Ecto neural progenitor cell (in vitro differentiated cells): Measurements from ENCODE around the gene ZFYVE19.

ENCODE experiments used
- DNase-seq: peaks from one replicate; pipeline ENCODE4 v3.0.0-alpha.2; 2018; ENCODE audit warnings: low spot score

ZFYVE19 gene, protein sequence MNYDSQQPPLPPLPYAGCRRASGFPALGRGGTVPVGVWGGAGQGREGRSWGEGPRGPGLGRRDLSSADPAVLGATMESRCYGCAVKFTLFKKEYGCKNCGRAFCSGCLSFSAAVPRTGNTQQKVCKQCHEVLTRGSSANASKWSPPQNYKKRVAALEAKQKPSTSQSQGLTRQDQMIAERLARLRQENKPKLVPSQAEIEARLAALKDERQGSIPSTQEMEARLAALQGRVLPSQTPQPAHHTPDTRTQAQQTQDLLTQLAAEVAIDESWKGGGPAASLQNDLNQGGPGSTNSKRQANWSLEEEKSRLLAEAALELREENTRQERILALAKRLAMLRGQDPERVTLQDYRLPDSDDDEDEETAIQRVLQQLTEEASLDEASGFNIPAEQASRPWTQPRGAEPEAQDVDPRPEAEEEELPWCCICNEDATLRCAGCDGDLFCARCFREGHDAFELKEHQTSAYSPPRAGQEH

GRCh38 chr15:40807028-40807887, at the start of gene ZFYVE19, which contains the start of gene DNAJC17:
TSS of gene ZFYVE19 (plus strand) at chr15:40807089. CDS start at chr15:40807590, 501 bp downstream.
TSS of gene DNAJC17 (minus strand) at chr15:40807473. CDS start at chr15:40807446, 27 bp downstream.
- DNase-seq = peak; percentile 97

GRCh38 chr15:40759961-40760360, 46.9 kb upstream of the ZFYVE19 start:
- DNase-seq = no peak

DNA sequence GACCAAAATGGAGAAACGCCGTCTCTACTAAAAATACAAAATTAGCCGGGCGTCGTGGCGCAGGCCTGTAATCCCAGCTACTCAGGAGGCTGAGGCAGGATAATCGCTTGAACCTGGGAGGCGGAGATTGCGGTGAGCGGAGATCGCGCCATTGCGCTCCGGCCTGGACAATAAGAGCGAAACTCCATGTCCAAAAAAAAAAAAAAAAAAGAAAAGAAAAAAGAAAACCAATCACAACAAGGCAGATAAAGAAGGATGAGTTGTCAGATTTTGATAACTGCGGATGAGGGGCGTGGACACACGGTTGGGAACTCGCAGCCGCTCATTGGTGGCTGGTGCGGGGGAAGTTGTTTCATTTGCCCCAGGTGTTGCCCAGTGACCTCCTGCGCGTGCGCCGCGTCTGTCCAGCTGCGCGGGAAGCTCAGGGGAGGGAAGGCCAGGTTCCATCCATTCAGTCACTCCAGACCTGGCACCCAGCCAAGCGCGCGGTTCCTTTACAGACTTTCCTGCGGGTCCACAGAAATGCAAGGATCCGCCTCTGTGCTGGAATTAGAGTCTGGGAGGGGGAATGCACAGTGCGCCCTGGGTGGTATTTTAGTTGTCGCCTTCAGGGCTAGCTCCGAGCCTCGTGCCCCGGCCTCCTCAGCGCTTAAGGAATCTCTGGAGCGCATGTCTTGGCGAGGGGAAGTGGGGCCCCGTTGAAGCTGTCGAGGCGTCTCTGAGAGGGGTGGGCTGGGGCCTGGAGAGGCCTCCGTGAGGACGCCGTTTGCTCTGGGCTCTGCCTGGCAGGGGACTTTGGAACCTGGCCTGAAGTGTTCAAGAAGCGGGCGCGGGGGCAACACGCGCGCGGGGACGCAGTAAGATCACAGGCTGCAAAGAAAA, 43.7 kb upstream of the ZFYVE19 start:
- peak; percentile 64 for DNase-seq

- DNase-seq = peak; percentile 75
Observed at GRCh38 chr15:40763801-40764628, 42.9 kb upstream of the ZFYVE19 start, which contains the start of gene GCHFR. TSS of gene GCHFR (plus strand) at chr15:40764068. CDS start at chr15:40764181, 113 bp downstream.

GRCh38 chr15:40764629-40765103, 42.2 kb upstream of the ZFYVE19 start:
- DNase-seq = no peak

- DNase-seq = no peak
Observed at GRCh38 chr15:40766194-40766815, 40.6 kb upstream of the ZFYVE19 start.

DNA sequence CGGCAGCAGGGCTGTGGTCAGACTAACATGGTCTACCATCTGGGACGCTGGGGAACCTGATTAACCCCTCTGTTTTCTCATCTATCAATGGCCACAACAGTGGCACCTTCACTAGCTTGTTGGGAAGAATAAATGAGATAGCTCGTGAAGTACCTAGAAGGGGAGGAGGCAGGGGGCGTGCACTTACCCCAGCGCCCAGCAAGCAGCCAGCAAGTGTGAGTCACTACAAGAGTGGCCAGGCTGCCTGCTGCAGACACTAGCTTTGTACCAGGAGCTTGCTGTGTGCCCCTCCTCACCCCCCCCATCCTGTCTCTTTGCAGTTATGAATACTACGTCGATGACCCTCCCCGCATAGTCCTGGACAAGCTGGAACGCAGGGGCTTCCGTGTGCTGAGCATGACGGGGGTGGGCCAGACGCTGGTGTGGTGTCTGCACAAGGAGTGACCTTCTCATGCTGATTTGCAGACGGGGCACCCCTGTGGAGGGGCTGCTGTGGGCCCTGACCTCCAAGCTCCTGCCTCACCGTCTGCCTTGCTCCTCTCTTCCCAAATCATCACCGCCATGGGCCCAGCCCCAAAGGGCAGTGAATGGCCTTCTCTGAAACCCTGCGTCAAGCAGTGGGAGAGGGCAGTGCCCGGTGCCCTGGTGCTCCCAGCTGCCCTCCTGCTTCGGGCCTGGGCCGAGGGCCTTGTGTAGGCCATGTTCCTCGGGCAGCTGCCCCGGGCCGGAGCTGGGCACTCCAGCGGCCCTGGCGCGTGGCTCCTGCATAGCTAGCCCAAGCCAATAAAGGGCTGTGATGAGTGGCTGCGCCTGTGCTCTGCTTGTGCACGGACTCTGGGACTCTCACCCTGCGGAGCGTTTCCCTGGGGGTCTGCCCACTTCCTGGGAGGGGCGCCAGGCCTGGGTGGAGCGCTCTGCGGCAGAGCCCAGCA, 39.7 kb upstream of the ZFYVE19 start:
- DNase-seq = no peak

GRCh38 chr15:40767838-40768500, 38.9 kb upstream of the ZFYVE19 start:
- no peak for DNase-seq

GRCh38 chr15:40768521-40769273, 38.2 kb upstream of the ZFYVE19 start:
- no peak for DNase-seq

DNA sequence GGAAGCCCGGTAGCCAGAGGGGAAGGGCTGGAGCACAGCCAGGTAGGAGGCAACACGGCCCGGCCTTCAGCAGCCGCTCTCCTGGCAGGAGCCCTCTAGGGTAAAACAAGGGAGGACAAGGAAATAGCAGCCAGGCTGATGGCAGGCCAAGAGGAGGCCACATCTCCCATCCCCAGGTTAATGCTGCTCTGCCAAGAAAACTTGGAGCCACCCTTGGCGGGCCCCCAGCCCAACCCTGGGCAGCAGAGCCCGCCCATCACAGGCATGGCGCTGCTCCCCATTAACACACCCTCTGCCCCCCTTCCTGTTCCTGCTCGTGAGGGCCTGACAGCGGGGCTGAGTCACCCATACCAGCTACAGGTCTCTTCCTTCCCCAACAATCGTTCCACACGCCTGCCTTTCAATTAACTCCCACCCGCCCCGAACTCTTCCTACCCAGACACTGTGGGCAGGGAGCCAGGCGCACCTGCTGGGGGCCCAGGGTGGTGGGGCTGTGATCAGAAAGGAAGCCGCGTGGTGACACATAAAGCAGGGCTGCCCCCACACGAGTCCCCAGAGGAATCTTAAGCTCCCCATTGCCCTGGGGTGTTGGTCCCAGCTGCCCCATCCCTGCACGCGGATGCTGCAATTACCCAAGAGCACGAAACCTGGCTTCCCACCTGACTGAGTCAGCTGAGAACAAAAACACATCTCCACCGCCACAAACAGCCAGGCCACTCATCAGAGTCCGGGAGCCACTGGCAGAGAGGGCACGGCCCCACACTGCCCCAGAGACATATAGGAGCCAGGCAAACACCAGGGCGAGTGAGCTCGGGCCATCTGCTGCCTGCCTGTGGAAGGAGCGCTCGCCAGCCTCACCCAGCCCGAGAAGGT, 37.4 kb upstream of the ZFYVE19 start, which contains the start of gene C15orf62:
TSS of gene C15orf62 (plus strand) at position 707 of the 873 bp plus-strand sequence. CDS start 516 bp downstream, outside the sequence.
- no peak for DNase-seq

DNA sequence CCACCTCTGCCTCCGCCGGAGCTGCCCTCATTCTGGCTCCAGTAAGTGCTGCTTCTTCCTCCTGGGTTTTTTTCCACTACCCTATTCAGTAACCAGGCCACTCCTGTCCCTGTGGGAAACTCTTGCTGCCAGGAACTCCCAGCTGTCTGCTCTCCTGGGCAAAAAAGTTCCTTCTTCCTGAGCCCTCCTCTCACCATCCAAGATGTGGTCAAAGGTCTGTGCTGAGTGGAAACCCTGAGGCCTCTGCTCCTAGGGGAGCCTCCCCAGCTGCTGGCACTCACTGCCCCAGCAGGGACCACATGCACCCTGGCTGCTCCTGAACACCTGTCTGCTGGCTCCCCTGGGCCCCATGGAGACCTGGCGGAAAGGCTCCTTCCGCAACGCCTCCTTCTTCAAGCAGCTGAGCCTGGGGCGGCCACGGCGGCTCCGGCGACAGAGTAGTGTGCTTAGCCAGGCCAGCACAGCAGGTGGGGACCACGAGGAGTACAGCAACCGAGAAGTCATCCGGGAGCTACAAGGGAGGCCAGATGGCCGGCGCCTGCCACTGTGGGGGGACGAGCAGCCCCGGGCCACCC, 36.7 kb upstream of the ZFYVE19 start:
- no peak for DNase-seq

GRCh38 chr15:40771242-40771641, 35.6 kb upstream of the ZFYVE19 start:
- DNase-seq = no peak

GRCh38 chr15:40772014-40772413, 34.9 kb upstream of the ZFYVE19 start:
- no peak for DNase-seq

GRCh38 chr15:40773496-40773895, 33.4 kb upstream of the ZFYVE19 start:
- no peak for DNase-seq

- no peak for DNase-seq
Observed at GRCh38 chr15:40773902-40774301, 33.0 kb upstream of the ZFYVE19 start.

GRCh38 chr15:40775007-40775406, 31.9 kb upstream of the ZFYVE19 start:
- no peak for DNase-seq
